Liver (tissue), 9 donors: ENCODE data around the gene FOXN4. TPM values are rescaled to one million over a fixed set of nuclear protein-coding genes. Genes with fewer than 3 reads are reported as not detected.

Source experiments
- DNase-seq: peaks from one replicate; pipeline ENCODE4 v3.0.0-alpha.2; 2017; ENCODE audit warnings: low spot score
- H3K27ac ChIP-seq, 2 donors: one replicate each; pipeline ENCODE4 v1.7.0; 2013; ENCODE audit warnings: inconsistent platforms in 2 of 2, low read length in 2 of 2, control low read depth in 1 of 2, low read depth in 1 of 2, mild to moderate bottlenecking in 1 of 2
- H3K27me3 ChIP-seq, 4 donors: one replicate each; pipeline versions ENCODE4 v1.6.1 to v1.7.0; 2013; ENCODE audit warnings: low read length in 3 of 4, inconsistent platforms in 1 of 4, mild to moderate bottlenecking in 1 of 4, moderate library complexity in 1 of 4; ENCODE audit not compliant: control insufficient read depth in 4 of 4, insufficient read depth in 4 of 4
- H3K36me3 ChIP-seq, 4 donors: one replicate each; pipeline versions ENCODE4 v1.6.1 to v1.7.0; 2013; ENCODE audit warnings: low read length in 3 of 4, mild to moderate bottlenecking in 3 of 4, low read depth in 1 of 4, moderate library complexity in 1 of 4; ENCODE audit not compliant: control insufficient read depth in 4 of 4, insufficient read depth in 3 of 4
- H3K4me1 ChIP-seq, 4 donors: one replicate each; pipeline versions ENCODE4 v1.6.1 to v1.7.0; 2013; ENCODE audit warnings: low read length in 3 of 4, mild to moderate bottlenecking in 3 of 4, moderate library complexity in 1 of 4; ENCODE audit not compliant: control insufficient read depth in 4 of 4, insufficient read depth in 4 of 4
- H3K4me3 ChIP-seq, 3 donors: one replicate each; pipeline versions ENCODE4 v1.6.1 to v1.7.0; 2013; ENCODE audit warnings: low read length in 3 of 3, control low read depth in 1 of 3, low read depth in 1 of 3, mild to moderate bottlenecking in 1 of 3
- H3K9ac ChIP-seq, 2 donors: one replicate each; pipeline ENCODE4 v1.7.0; 2013; ENCODE audit warnings: low read length in 2 of 2, mild to moderate bottlenecking in 2 of 2, moderate library complexity in 2 of 2, control low read depth in 1 of 2, low read depth in 1 of 2
- H3K9me3 ChIP-seq, 4 donors: one replicate each; pipeline versions ENCODE4 v1.6.1 to v1.7.0; 2013; ENCODE audit warnings: low read length in 3 of 4; ENCODE audit not compliant: control insufficient read depth in 4 of 4
- ATF3 ChIP-seq: IDR thresholded peaks from 2 replicates; pipeline ENCODE4 v1.6.1; 2016; ENCODE audit warnings: antibody characterized with exemption
- CTCF ChIP-seq: fragments of 150-350 bp; IDR thresholded peaks from 2 replicates; pipeline ENCODE4 v1.5.1; 2017; ENCODE audit warnings: improper control_type of control experiment, low read depth, low read length; ENCODE audit not compliant: missing input control
- EGR1 ChIP-seq, 2 donors: IDR thresholded peaks; 2 replicates each; pipeline ENCODE4 v1.6.1; 2016 to 2018; ENCODE audit warnings: antibody characterized with exemption in 2 of 2, low read depth in 2 of 2
- FOXA1 ChIP-seq: IDR thresholded peaks from 2 replicates; pipeline ENCODE4 v1.6.1; 2016; ENCODE audit warnings: antibody characterized with exemption
- FOXA2 ChIP-seq: IDR thresholded peaks from 2 replicates; pipeline ENCODE4 v1.6.1; 2016; ENCODE audit warnings: antibody characterized with exemption
- GABPA ChIP-seq, 2 donors: IDR thresholded peaks in 1 of 2; conservative IDR thresholded peaks in 1 of 2; 2 replicates each; pipeline ENCODE4 v1.6.1; 2016; ENCODE audit warnings: antibody characterized with exemption in 2 of 2, mild to moderate bottlenecking in 1 of 2, moderate library complexity in 1 of 2
- HNF4A ChIP-seq, 2 donors: conservative IDR thresholded peaks; 2 replicates each; pipeline ENCODE4 v1.6.1; 2016; ENCODE audit warnings: antibody characterized with exemption in 2 of 2, mild to moderate bottlenecking in 2 of 2
- HNF4G ChIP-seq: IDR thresholded peaks from 2 replicates; pipeline ENCODE4 v1.6.1; 2016; ENCODE audit warnings: antibody characterized with exemption
- JUND ChIP-seq, 2 donors: IDR thresholded peaks; 2 replicates each; pipeline ENCODE4 v1.6.1; 2016; ENCODE audit warnings: antibody characterized with exemption in 2 of 2
- NR2F2 ChIP-seq: IDR thresholded peaks from 2 replicates; pipeline ENCODE4 v1.6.1; 2016; ENCODE audit warnings: antibody characterized with exemption
- RAD21 ChIP-seq, 2 donors: IDR thresholded peaks; 2 replicates each; pipeline ENCODE4 v1.6.1; 2016; ENCODE audit warnings: antibody characterized with exemption in 2 of 2, mild to moderate bottlenecking in 2 of 2
- RXRA ChIP-seq, 2 donors: IDR thresholded peaks; 2 replicates each; pipeline ENCODE4 v1.6.1; 2017 to 2018; ENCODE audit warnings: antibody characterized with exemption in 2 of 2, mild to moderate bottlenecking in 1 of 2
- SP1 ChIP-seq: IDR thresholded peaks from 2 replicates; pipeline ENCODE4 v1.6.1; 2018; ENCODE audit warnings: antibody characterized with exemption, mild to moderate bottlenecking
- TAF1 ChIP-seq: conservative IDR thresholded peaks from 2 replicates; pipeline ENCODE4 v1.6.1; 2016; ENCODE audit warnings: antibody characterized with exemption, mild to moderate bottlenecking
- ZBTB33 ChIP-seq: IDR thresholded peaks from 2 replicates; pipeline ENCODE4 v1.6.1; 2016; ENCODE audit warnings: antibody characterized with exemption
- WGBS: extraction: QIAGEN DNeasy Blood & Tissue Kit; methylation state at CpG from one replicate; pipeline ENCODE4 v1.1.7; 2013; 5-methylcytosine and 5-hydroxymethylcytosine counted together
- polyA plus RNA-seq, 2 donors: library from polyadenylated mRNA; stranded (reverse) in 1 of 2; unstranded in 1 of 2; fragments of 200-250 nt in 1 of 2; fragments of >200 nt in 1 of 2; fragmentation: Nextera tagmentation in 1 of 2; extraction: Ambion mirVana in 1 of 2; gene quantifications; one replicate each; pipeline versions ENCODE4 v1.2.1 to v1.2.3, GENCODE V29; 2013 to 2015
- total RNA-seq, 2 donors: library from RNA; depleted of rRNA; stranded (reverse); fragments of >200 nt; gene quantifications; one replicate each; pipeline ENCODE4 v1.2.3, GENCODE V29; 2014
- TF ChIP-seq, protein P1 (sequence below): IDR thresholded peaks from 2 replicates; pipeline ENCODE4 v1.6.1; 2016; ENCODE audit warnings: antibody characterized with exemption, mild to moderate bottlenecking
- TF ChIP-seq, protein P2 (sequence below): IDR thresholded peaks from 2 replicates; pipeline ENCODE4 v1.6.1; 2016; ENCODE audit warnings: antibody characterized with exemption
- donor health status: healthy.
- donor health status: healthy.
- donor health status: healthy.
- donor health status: healthy.
- donor health status: healthy.

FOXN4 gene
- total and polyA plus RNA-seq, 4 donors, result not detected

DNA sequence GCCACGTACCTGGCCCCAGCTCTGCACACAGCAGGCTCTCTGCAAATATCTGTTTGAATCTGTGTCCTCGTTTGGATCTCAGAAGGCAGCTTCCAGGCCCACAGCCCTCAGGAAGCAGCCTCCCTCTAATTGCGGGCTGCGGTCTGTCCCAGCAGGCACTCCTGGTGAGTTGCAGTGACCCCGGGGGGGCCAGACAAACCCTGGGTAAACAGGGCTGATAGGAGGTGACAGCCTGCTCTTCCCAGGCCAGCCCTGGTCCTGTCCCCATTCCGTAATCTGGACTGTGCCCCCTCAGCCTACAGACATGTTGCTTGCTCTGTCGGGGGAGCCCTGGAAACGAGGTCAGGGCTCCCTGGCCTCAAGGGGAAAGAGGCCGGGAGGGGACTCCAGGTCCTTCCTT is 2.0 kb downstream of the FOXN4 start:
- H3K4me1 ChIP-seq, result peaks cover 2 to 29% (median 17%) of the 10 kb centered on the region in 4 donors
- H3K27ac ChIP-seq, result no peak overlapping the region
- H3K4me3 ChIP-seq, result no peak overlapping the region
- 63% methylated on average over 9 of the region's 9 CpGs for WGBS
- H3K9me3 ChIP-seq, result no peaks in the 10 kb centered on the region
- H3K27me3 ChIP-seq, result peaks cover 0 to 3% (median 0%) of the 10 kb centered on the region in 4 donors
- no peaks in the 10 kb centered on the region for H3K36me3 ChIP-seq
- H3K9ac ChIP-seq, result no peak overlapping the region
- TF ChIP-seq ZBTB33 (no peak), ATF3 (no peak), FOXA1 (no peak), HNF4G (no peak)
- peak; percentile 49 for DNase-seq

- WGBS, result 80% methylated on average over 6 of the region's 6 CpGs
- peaks cover 0 to 3% (median 0%) of the 10 kb centered on the region in 4 donors for H3K27me3 ChIP-seq
Measured at GRCh38 chr12:109305547-109305946, 3.5 kb downstream of the FOXN4 start.

More at GRCh38 chr12:109305547-109305946, 3.5 kb downstream of the FOXN4 start:
- H3K36me3 ChIP-seq, result no peaks in the 10 kb centered on the region
- no peaks in the 10 kb centered on the region for H3K9me3 ChIP-seq
- no peak for DNase-seq
- TF ChIP-seq, protein P1, sequence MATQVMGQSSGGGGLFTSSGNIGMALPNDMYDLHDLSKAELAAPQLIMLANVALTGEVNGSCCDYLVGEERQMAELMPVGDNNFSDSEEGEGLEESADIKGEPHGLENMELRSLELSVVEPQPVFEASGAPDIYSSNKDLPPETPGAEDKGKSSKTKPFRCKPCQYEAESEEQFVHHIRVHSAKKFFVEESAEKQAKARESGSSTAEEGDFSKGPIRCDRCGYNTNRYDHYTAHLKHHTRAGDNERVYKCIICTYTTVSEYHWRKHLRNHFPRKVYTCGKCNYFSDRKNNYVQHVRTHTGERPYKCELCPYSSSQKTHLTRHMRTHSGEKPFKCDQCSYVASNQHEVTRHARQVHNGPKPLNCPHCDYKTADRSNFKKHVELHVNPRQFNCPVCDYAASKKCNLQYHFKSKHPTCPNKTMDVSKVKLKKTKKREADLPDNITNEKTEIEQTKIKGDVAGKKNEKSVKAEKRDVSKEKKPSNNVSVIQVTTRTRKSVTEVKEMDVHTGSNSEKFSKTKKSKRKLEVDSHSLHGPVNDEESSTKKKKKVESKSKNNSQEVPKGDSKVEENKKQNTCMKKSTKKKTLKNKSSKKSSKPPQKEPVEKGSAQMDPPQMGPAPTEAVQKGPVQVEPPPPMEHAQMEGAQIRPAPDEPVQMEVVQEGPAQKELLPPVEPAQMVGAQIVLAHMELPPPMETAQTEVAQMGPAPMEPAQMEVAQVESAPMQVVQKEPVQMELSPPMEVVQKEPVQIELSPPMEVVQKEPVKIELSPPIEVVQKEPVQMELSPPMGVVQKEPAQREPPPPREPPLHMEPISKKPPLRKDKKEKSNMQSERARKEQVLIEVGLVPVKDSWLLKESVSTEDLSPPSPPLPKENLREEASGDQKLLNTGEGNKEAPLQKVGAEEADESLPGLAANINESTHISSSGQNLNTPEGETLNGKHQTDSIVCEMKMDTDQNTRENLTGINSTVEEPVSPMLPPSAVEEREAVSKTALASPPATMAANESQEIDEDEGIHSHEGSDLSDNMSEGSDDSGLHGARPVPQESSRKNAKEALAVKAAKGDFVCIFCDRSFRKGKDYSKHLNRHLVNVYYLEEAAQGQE, result no peak
- TF ChIP-seq EGR1 (IDR thresholded peaks at IDR 0.05; ENCODE audit: low read depth in 2 of 2), result no peak
- TF ChIP-seq CTCF, result no peak
- TF ChIP-seq FOXA1, result no peak
- no peak for TF ChIP-seq RAD21 (IDR thresholded peaks at IDR 0.05)
- no peak for TF ChIP-seq ZBTB33
- TF ChIP-seq JUND (IDR thresholded peaks at IDR 0.05), result no peak
- TF ChIP-seq RXRA (IDR thresholded peaks at IDR 0.05), result no peak
- no peak for TF ChIP-seq NR2F2
- no peak for TF ChIP-seq GABPA (IDR thresholded peaks at IDR 0.05 in 1 of 2, conservative IDR thresholded peaks at IDR 0.05 in 1 of 2)
- no peak for TF ChIP-seq TAF1
- TF ChIP-seq ATF3, result no peak
- TF ChIP-seq, protein P2, sequence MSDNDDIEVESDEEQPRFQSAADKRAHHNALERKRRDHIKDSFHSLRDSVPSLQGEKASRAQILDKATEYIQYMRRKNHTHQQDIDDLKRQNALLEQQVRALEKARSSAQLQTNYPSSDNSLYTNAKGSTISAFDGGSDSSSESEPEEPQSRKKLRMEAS, result no peak
- TF ChIP-seq SP1, result no peak
- no peak for TF ChIP-seq HNF4G
- no peak for TF ChIP-seq HNF4A (conservative IDR thresholded peaks at IDR 0.05)
- TF ChIP-seq FOXA2, result no peak
- H3K9ac ChIP-seq, result no peak overlapping the region
- no peak overlapping the region for H3K27ac ChIP-seq
- no peak overlapping the region for H3K4me3 ChIP-seq
- H3K4me1 ChIP-seq, result peaks cover 2 to 29% (median 16%) of the 10 kb centered on the region in 4 donors
